Endothelial cell of umbilical vein (primary cell): Measurements from ENCODE around the gene KCNJ13.

Source experiments
- CTCF ChIP-seq, 2 donors: IDR thresholded peaks; 1 replicate in 1 of 2; 2 replicates in 1 of 2; pipeline ENCODE4 v1.5.1; 2011; ENCODE audit warnings: low read length in 2 of 2, mild to moderate bottlenecking in 2 of 2, moderate library complexity in 2 of 2, control low read depth in 1 of 2, inconsistent platforms in 1 of 2, low read depth in 1 of 2; ENCODE audit not compliant: insufficient read depth in 1 of 2; ENCODE audit errors: extremely low read depth in 1 of 2
- EZH2 ChIP-seq: IDR thresholded peaks from 2 replicates; pipeline ENCODE4 v1.6.1; 2012; ENCODE audit warnings: borderline replicate concordance, low read depth, mild to moderate bottlenecking, moderate library complexity, low read length, inconsistent platforms; ENCODE audit not compliant: severe bottlenecking
- FOS ChIP-seq: IDR thresholded peaks from 2 replicates; pipeline ENCODE4 v1.6.1; 2011; ENCODE audit warnings: mild to moderate bottlenecking, low read length, moderate library complexity, borderline replicate concordance; ENCODE audit not compliant: insufficient read depth
- MAX ChIP-seq: IDR thresholded peaks from 2 replicates; pipeline ENCODE4 v1.6.1; 2011; ENCODE audit not compliant: insufficient read depth, insufficient read length
- POLR2A ChIP-seq: IDR thresholded peaks from 2 replicates; pipeline ENCODE4 v1.6.1; 2012; ENCODE audit warnings: low read depth, mild to moderate bottlenecking, control low read depth, low read length
- POLR2AphosphoS5 ChIP-seq: IDR thresholded peaks from 2 replicates; pipeline ENCODE4 v1.6.1; 2012; ENCODE audit warnings: low read depth, mild to moderate bottlenecking, control low read depth, low read length, moderate library complexity; ENCODE audit not compliant: insufficient read depth

GRCh38 chr2:232777276-232777675 lies 911 bp upstream of the KCNJ13 start:
- TF ChIP-seq POLR2A = no peak
- no peak for TF ChIP-seq CTCF (IDR thresholded peaks at IDR 0.05; ENCODE audit: extremely low read depth in 1 of 2, insufficient read depth in 1 of 2, low read depth in 1 of 2, low read length in 2 of 2)
- TF ChIP-seq MAX = no peak
- no peak for TF ChIP-seq FOS
- no peak for TF ChIP-seq EZH2
- no peak for TF ChIP-seq POLR2AphosphoS5
